ENCODE measurements around the gene RASSF4. TPM values are rescaled to one million over a fixed set of nuclear protein-coding genes. Genes with fewer than 3 reads are reported as not detected.

Gene RASSF4
- total and polyA plus RNA-seq, 2 donors (not counting 3 experiments of a cell fraction or from before 2014, with no cell fraction given) = 7.6 to 8.2 TPM

DNA sequence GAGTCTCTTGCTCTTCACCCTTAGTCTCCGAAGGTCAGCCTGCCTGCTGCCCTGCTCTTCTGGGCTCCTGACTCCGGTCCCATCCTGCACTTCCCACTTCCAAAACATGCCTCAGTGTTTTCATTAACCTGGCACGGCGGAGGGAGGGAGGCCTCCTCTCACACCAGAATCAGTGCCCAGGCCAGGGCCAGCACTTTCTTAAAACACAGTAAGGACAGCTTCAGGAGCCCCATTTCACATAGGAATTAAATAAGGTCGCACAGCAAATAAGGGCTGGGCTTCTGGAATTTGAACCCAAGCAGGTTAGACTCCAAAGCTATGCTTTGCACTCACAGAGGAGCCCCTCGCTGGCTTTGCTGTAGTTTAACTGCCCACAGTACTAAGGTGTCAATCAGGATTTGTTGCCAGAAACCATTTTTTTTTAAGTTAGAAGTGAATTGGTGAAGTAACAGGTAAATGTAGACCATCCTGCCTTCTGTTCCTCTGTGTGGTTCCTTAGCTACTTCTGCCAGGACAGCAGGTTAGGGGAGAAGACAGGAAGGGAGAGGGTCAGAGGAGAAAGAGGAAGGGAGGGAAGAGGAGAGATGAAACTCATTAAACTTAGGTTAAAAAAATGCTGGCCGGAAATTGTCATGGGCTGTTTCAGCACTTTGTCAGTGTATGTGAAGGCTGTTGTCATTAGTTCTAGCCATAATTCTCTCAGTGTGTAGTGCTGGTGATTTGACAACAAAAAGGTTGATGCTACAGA, 1.1 kb downstream of the RASSF4 start:
- no peak for FAIRE-seq
- Histone ChIP-seq H4K20me1 (replicated peaks; ENCODE audit: control insufficient read depth, extremely low read depth, insufficient read depth, low read length) (no peaks in the 10 kb centered on the region), H2AFZ (ENCODE audit: low read depth, low read length) (no peak overlapping the region), H3K4me3 (replicated peaks in 1 of 3; ENCODE audit: insufficient read depth in 1 of 3, low read depth in 1 of 3, low read length in 3 of 3) (no peak overlapping the region), H3K9me3 (replicated peaks; ENCODE audit: control insufficient read depth, insufficient read depth, low read length) (no peaks in the 10 kb centered on the region), H3K9ac (replicated peaks; ENCODE audit: extremely low read depth, insufficient read depth, low read length) (no peak overlapping the region), H3K27me3 (ENCODE audit: control insufficient read depth in 2 of 2, insufficient read depth in 2 of 2, low read length in 2 of 2) (no peaks in the 10 kb centered on the region), H3K4me1 (ENCODE audit: control insufficient read depth, extremely low read depth, insufficient read depth, low read length) (peaks cover 11% of the 10 kb centered on the region), H3K27ac (ENCODE audit: insufficient read depth, low read depth, low read length) (no peak overlapping the region), H3K9me1 (replicated peaks; ENCODE audit: control insufficient read depth, extremely low read depth, insufficient read depth, low read length) (no peaks in the 10 kb centered on the region), H3K79me2 (ENCODE audit: control insufficient read depth, insufficient read depth, low read length) (no peaks in the 10 kb centered on the region), H3K4me2 (ENCODE audit: insufficient read depth, low read length) (no peak overlapping the region), H3K36me3 (ENCODE audit: control insufficient read depth in 2 of 2, extremely low read depth in 1 of 2, insufficient read depth in 2 of 2, low read length in 2 of 2) (no peaks in the 10 kb centered on the region)
- TF ChIP-seq GATA2 (IDR thresholded peaks at IDR 0.05; ENCODE audit: insufficient read depth, insufficient read length, low read depth, low read length) = no peak
- no peak for TF ChIP-seq EZH2 (IDR thresholded peaks at IDR 0.05; ENCODE audit: borderline replicate concordance, low read depth, low read length, severe bottlenecking)
- no peak for TF ChIP-seq MYC (IDR thresholded peaks at IDR 0.05; ENCODE audit: low read depth, low read length)
- no peak for TF ChIP-seq FOS (IDR thresholded peaks at IDR 0.05; ENCODE audit: borderline replicate concordance, insufficient read depth, low read length)
- TF ChIP-seq JUN (IDR thresholded peaks at IDR 0.05; ENCODE audit: borderline replicate concordance, insufficient read depth, insufficient read length, low read depth) = no peak
- TF ChIP-seq, protein P1, sequence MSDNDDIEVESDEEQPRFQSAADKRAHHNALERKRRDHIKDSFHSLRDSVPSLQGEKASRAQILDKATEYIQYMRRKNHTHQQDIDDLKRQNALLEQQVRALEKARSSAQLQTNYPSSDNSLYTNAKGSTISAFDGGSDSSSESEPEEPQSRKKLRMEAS (IDR thresholded peaks at IDR 0.05; ENCODE audit: insufficient read depth, insufficient read length) = no peak
- TF ChIP-seq CTCF (IDR thresholded peaks at IDR 0.05; ENCODE audit: extremely low read depth in 1 of 2, insufficient read depth in 1 of 2, low read depth in 1 of 2, low read length in 2 of 2) = no peak
- TF ChIP-seq POLR2AphosphoS5 (IDR thresholded peaks at IDR 0.05; ENCODE audit: insufficient read depth, low read depth, low read length) = no peak
- TF ChIP-seq POLR2A (IDR thresholded peaks at IDR 0.05; ENCODE audit: low read depth, low read length) = no peak
- intact Hi-C loops (cut with micrococcal nuclease) = no loop called here
- no TSS peak for BruUV-seq (replicated peaks)
- ChIA-PET POLR2A (no interaction called here), CTCF (interaction anchor here (1.5 to 3.5 kb wide), 1 partner anchor 28 kb away, joined by 6 to 10 read pairs; no protein-coding TSS in a partner anchor)
- dilution Hi-C loops (cut with MboI; ENCODE audit: extremely low pct_ligation_motif_present, low sequenced_read_pairs) = no loop called here
- no peak for DNase-seq (ENCODE audit: low read depth, low spot score)
